GM12801 (cell line): ENCODE data around the gene TUBGCP6.

Experiments used
- TF ChIP-seq, protein P1 (sequence below): IDR thresholded peaks from one replicate; pipeline ENCODE4 v1.5.1; 2011; ENCODE audit warnings: control low read depth; ENCODE audit not compliant: insufficient read length; ENCODE audit errors: extremely low read depth

Gene TUBGCP6

DNA sequence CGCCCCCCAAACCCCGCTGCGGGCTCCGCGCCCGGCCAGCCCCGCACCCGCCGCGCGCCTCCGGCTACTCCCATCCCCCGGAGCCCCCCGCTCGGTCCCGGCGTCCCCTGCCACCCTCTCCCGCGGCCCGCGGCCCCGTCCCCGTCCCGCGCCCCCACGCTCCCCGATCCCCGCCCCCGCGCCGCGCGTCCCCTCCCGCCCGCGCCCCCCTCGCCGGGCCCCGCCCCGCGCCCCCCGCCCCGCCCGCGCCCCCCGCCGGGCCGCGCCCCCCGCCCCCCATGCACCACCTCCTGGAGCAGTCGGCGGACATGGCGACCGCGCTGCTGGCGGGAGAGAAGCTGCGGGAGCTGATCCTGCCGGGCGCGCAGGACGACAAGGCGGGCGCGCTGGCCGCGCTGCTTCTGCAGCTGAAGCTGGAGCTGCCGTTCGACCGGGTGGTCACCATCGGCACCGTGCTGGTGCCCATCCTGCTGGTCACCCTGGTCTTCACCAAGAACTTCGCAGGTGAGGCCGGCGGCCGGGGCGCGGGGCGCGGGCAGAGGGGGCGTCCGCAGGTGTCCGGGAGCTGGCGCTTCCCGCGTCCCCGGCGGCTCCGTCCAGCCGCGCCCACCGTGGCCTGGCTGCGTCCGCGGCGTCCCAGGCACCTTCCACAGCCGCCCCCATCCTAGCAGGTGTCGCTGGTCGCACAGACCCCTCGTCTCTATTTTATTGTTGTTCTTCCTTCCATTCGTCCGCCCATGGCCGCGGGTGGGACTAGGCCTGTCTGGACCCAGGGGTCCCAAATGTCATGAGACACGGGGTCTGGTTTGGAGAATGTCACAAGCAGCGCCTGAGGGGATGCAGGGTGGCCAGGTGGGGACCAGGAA lies 74.1 kb downstream of the TUBGCP6 start, which contains the start of gene PANX2:
Gene PANX2, plus strand, starts transcription at position 279 of the 866 bp plus-strand sequence. Its CDS starts 0 bp downstream, at position 279.
- TF ChIP-seq, protein P1, sequence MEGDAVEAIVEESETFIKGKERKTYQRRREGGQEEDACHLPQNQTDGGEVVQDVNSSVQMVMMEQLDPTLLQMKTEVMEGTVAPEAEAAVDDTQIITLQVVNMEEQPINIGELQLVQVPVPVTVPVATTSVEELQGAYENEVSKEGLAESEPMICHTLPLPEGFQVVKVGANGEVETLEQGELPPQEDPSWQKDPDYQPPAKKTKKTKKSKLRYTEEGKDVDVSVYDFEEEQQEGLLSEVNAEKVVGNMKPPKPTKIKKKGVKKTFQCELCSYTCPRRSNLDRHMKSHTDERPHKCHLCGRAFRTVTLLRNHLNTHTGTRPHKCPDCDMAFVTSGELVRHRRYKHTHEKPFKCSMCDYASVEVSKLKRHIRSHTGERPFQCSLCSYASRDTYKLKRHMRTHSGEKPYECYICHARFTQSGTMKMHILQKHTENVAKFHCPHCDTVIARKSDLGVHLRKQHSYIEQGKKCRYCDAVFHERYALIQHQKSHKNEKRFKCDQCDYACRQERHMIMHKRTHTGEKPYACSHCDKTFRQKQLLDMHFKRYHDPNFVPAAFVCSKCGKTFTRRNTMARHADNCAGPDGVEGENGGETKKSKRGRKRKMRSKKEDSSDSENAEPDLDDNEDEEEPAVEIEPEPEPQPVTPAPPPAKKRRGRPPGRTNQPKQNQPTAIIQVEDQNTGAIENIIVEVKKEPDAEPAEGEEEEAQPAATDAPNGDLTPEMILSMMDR: no peak

DNA sequence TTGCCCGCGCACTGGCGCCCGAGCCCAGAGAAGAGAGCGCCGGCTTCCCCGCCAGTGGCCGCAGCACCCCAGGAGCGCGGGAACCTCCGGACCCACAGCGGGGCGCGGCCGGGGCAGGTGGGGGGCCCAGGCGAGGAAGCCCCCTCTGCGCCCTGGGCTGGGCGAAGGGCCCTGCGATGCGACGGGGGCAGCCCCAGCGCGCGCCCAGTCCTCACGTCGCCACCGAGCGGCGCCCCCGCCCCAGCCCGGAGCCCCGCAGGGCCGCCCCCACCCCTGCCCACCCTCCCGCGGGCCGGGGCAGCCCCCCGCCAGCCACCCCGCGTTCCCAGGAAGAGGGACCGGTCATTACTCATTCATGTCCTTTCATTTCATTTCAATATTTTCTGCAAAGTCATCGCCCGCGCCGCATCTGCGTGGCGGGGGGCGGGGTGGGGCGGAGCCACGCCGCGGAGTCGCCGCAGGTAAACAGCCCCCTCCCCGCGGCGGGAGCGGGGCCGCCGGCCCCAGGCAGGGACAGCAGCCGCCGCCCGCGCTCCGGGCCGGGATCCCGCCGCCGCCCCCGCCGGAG lies 75.0 kb downstream of the TUBGCP6 start:
- TF ChIP-seq, protein P1: no peak

DNA sequence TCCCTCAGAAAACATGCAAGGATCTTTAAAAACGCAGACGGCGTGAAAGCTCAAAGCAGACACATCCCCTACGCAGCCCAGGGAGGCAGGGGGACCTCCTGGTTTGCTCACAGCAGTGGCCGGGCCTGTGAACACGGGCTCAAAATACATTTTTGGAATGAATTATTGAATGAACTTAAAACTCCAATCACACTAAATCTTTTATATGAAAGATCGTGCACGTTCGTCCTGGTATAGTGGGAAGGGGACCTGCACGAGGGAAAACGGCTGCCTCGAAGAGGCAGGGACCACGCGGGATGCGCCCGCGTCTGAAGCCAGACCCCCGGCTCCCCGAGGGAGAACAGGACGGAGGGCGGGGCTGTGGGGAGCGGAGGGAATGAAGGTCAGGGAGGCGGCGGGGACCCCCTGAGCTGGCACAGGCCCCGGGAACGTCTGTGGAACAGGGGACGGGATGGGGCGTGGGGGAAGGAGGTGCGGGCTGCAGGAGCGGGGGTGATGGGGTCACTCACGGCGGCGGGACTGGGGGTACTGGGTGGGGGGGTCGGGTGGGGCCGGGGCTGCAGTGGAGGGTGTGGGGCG lies 75.6 kb downstream of the TUBGCP6 start:
- TF ChIP-seq, protein P1: no peak

DNA sequence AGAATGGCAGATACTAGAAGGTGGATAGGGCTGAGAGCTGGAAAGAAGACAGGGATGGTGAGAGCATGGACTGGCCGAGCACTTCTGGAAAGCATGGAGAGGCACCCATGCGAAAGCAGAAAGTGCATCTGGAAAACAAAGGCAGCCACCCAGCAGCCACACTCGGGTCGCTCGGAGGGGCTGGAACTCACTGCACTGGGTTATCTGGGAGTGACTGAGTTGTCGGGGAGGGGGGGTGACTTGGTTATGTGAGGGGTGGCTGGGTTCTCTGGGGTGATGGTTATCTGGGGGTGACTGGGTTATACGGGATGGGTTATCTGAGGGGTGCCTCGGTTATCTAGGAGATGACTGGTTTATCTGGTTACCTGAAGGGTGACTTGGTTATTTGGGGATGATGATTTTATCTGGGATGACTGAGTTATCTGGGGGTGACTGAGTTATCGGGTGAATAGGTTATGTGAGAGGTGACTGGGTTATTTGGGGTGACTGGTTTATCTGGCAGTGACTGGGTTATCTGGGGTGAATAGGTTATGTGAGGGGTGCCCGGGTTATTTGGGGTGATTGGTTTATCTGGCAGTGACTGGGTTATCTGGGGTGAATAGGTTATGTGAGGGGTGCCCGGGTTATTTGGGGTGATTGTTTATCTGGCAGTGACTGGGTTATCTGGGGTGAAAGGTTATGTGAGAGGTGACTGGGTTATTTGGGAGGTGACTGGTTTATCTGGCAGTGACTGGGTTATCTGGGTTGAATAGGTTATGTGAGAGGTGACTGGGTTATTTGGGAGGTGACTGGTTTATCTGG lies 76.9 kb downstream of the TUBGCP6 start:
- TF ChIP-seq, protein P1: no peak
